Measurements from ENCODE around the gene PRKRA. TPM values are rescaled to one million over a fixed set of nuclear protein-coding genes. Genes with fewer than 3 reads are reported as not detected.

The PRKRA gene
- total and polyA plus RNA-seq, 2 donors (not counting 3 experiments of a cell fraction or from before 2014, with no cell fraction given), result 31.0 to 46.6 TPM

DNA sequence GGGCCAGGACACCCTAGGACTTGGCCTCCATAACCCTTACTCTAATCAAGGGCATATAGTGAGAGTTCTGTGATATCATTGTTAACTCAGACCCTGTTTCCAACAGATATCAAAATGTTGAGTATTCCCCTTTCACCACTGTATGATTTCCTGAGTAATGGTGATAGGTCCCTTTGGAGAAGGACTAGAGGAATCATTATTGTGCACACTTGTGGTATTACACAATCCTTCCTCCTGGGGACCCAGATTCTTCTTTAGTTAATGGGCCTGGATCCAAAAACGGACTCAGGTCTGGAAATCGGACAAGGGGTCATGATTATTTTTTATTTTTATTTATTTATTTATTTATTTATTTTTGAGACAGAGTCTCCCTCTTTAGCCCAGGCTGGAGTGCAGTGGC lies 23.5 kb downstream of the PRKRA start:
- no peak overlapping the region for H2AFZ ChIP-seq (ENCODE audit: low read depth, low read length)
- no peaks in the 10 kb centered on the region for H4K20me1 ChIP-seq (replicated peaks; ENCODE audit: control insufficient read depth, extremely low read depth, insufficient read depth, low read length)
- no peaks in the 10 kb centered on the region for H3K9me1 ChIP-seq (replicated peaks; ENCODE audit: control insufficient read depth, extremely low read depth, insufficient read depth, low read length)
- H3K79me2 ChIP-seq (ENCODE audit: control insufficient read depth, insufficient read depth, low read length), result peaks cover 2% of the 10 kb centered on the region
- H3K27ac ChIP-seq (ENCODE audit: insufficient read depth, low read depth, low read length), result no peak overlapping the region
- FAIRE-seq (no peak), DNase-seq (ENCODE audit: low read depth, low spot score) (no peak)
- no peaks in the 10 kb centered on the region for H3K4me1 ChIP-seq (ENCODE audit: control insufficient read depth, extremely low read depth, insufficient read depth, low read length)
- no peaks in the 10 kb centered on the region for H3K27me3 ChIP-seq (ENCODE audit: control insufficient read depth in 2 of 2, insufficient read depth in 2 of 2, low read length in 2 of 2)
- TF ChIP-seq JUN (IDR thresholded peaks at IDR 0.05; ENCODE audit: borderline replicate concordance, insufficient read depth, insufficient read length, low read depth), result no peak
- TF ChIP-seq EZH2 (IDR thresholded peaks at IDR 0.05; ENCODE audit: borderline replicate concordance, low read depth, low read length, severe bottlenecking), result no peak
- no peak overlapping the region for H3K9ac ChIP-seq (replicated peaks; ENCODE audit: extremely low read depth, insufficient read depth, low read length)
- H3K4me2 ChIP-seq (ENCODE audit: insufficient read depth, low read length), result no peak overlapping the region
- peaks cover 11 to 14% of the 10 kb centered on the region in 2 experiments for H3K36me3 ChIP-seq (ENCODE audit: control insufficient read depth in 2 of 2, extremely low read depth in 1 of 2, insufficient read depth in 2 of 2, low read length in 2 of 2)
- no peak overlapping the region for H3K4me3 ChIP-seq (replicated peaks in 1 of 3; ENCODE audit: insufficient read depth in 1 of 3, low read depth in 1 of 3, low read length in 3 of 3)
- dilution Hi-C loops (cut with MboI; ENCODE audit: extremely low pct_ligation_motif_present, low sequenced_read_pairs), result loop anchor here (25.0 kb wide), 1 partner anchor 290 kb away; no protein-coding TSS in a partner anchor
- POLR2A ChIA-PET, result interaction anchor here (1.3 kb wide), 1 partner anchor 24 kb away, joined by 4 read pairs; the partner anchor contains the start of genes PJVK and PRKRA
- CTCF ChIA-PET, result interaction anchor here (2.4 to 2.9 kb wide), 2 partner anchors 8 to 13 kb away, joined by 11 to 16 read pairs; no protein-coding TSS in a partner anchor
- BruUV-seq (replicated peaks), result no TSS peak
- no peaks in the 10 kb centered on the region for H3K9me3 ChIP-seq (replicated peaks; ENCODE audit: control insufficient read depth, insufficient read depth, low read length)
- intact Hi-C loops (cut with micrococcal nuclease), result no loop called here

DNA sequence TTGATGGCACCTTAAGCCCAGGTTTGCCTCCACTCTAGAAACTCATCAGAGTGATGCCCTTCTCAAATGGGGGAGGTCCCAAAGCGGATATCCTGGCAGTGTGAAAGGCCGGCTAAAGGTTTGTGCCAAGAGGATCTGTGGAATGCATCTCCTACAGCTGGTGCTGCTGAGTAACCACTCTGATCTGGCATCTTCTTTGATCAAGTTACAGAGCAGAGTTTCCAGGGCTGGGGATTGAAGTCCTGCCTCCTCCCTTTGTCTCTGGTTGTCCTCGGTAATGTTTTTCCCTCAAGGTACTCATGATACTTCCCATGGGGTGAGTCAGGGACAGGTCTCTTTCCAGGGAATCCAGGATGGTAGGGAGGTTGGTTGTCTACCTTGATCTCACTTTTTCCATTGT lies 24.6 kb downstream of the PRKRA start:
- Histone ChIP-seq H3K4me3 (replicated peaks in 1 of 3; ENCODE audit: insufficient read depth in 1 of 3, low read depth in 1 of 3, low read length in 3 of 3) (no peak overlapping the region), H3K9me3 (replicated peaks; ENCODE audit: control insufficient read depth, insufficient read depth, low read length) (no peaks in the 10 kb centered on the region), H3K36me3 (ENCODE audit: control insufficient read depth in 2 of 2, extremely low read depth in 1 of 2, insufficient read depth in 2 of 2, low read length in 2 of 2) (peaks cover 9 to 11% of the 10 kb centered on the region in 2 experiments), H3K9ac (replicated peaks; ENCODE audit: extremely low read depth, insufficient read depth, low read length) (no peak overlapping the region), H3K27me3 (ENCODE audit: control insufficient read depth in 2 of 2, insufficient read depth in 2 of 2, low read length in 2 of 2) (no peaks in the 10 kb centered on the region), H3K4me2 (ENCODE audit: insufficient read depth, low read length) (no peak overlapping the region), H2AFZ (ENCODE audit: low read depth, low read length) (no peak overlapping the region), H3K4me1 (ENCODE audit: control insufficient read depth, extremely low read depth, insufficient read depth, low read length) (no peaks in the 10 kb centered on the region), H3K79me2 (ENCODE audit: control insufficient read depth, insufficient read depth, low read length) (peaks cover 2% of the 10 kb centered on the region), H3K27ac (ENCODE audit: insufficient read depth, low read depth, low read length) (no peak overlapping the region), H4K20me1 (replicated peaks; ENCODE audit: control insufficient read depth, extremely low read depth, insufficient read depth, low read length) (no peaks in the 10 kb centered on the region), H3K9me1 (replicated peaks; ENCODE audit: control insufficient read depth, extremely low read depth, insufficient read depth, low read length) (no peaks in the 10 kb centered on the region)
- CTCF ChIA-PET, result interaction anchor here (0.5 to 1.4 kb wide), 2 partner anchors 12 to 20 kb away, joined by 4 to 5 read pairs; no protein-coding TSS in a partner anchor
- TF ChIP-seq, protein P1, sequence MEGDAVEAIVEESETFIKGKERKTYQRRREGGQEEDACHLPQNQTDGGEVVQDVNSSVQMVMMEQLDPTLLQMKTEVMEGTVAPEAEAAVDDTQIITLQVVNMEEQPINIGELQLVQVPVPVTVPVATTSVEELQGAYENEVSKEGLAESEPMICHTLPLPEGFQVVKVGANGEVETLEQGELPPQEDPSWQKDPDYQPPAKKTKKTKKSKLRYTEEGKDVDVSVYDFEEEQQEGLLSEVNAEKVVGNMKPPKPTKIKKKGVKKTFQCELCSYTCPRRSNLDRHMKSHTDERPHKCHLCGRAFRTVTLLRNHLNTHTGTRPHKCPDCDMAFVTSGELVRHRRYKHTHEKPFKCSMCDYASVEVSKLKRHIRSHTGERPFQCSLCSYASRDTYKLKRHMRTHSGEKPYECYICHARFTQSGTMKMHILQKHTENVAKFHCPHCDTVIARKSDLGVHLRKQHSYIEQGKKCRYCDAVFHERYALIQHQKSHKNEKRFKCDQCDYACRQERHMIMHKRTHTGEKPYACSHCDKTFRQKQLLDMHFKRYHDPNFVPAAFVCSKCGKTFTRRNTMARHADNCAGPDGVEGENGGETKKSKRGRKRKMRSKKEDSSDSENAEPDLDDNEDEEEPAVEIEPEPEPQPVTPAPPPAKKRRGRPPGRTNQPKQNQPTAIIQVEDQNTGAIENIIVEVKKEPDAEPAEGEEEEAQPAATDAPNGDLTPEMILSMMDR (IDR thresholded peaks at IDR 0.05; ENCODE audit: extremely low read depth in 1 of 2, insufficient read depth in 1 of 2, low read depth in 1 of 2, low read length in 2 of 2), result no peak
- TF ChIP-seq, protein P2, sequence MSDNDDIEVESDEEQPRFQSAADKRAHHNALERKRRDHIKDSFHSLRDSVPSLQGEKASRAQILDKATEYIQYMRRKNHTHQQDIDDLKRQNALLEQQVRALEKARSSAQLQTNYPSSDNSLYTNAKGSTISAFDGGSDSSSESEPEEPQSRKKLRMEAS (IDR thresholded peaks at IDR 0.05; ENCODE audit: insufficient read depth, insufficient read length), result no peak
- TF ChIP-seq POLR2A (IDR thresholded peaks at IDR 0.05; ENCODE audit: low read depth, low read length) (no peak), JUN (IDR thresholded peaks at IDR 0.05; ENCODE audit: borderline replicate concordance, insufficient read depth, insufficient read length, low read depth) (no peak), MYC (IDR thresholded peaks at IDR 0.05; ENCODE audit: low read depth, low read length) (no peak), GATA2 (IDR thresholded peaks at IDR 0.05; ENCODE audit: insufficient read depth, insufficient read length, low read depth, low read length) (no peak), POLR2AphosphoS5 (IDR thresholded peaks at IDR 0.05; ENCODE audit: insufficient read depth, low read depth, low read length) (no peak), FOS (IDR thresholded peaks at IDR 0.05; ENCODE audit: borderline replicate concordance, insufficient read depth, low read length) (no peak), EZH2 (IDR thresholded peaks at IDR 0.05; ENCODE audit: borderline replicate concordance, low read depth, low read length, severe bottlenecking) (no peak)
- POLR2A ChIA-PET, result interaction anchor here (1.3 kb wide), 1 partner anchor 25 kb away, joined by 4 read pairs; the partner anchor contains the start of genes PJVK and PRKRA
- intact Hi-C loops (cut with micrococcal nuclease), result no loop called here
- dilution Hi-C loops (cut with MboI; ENCODE audit: extremely low pct_ligation_motif_present, low sequenced_read_pairs), result loop anchor here (25.0 kb wide), 1 partner anchor 289 kb away; no protein-coding TSS in a partner anchor
- BruUV-seq (replicated peaks), result no TSS peak
- DNase-seq (ENCODE audit: low read depth, low spot score), result no peak
- FAIRE-seq, result no peak

Data from endothelial cell of umbilical vein (primary cell).